ENCODE results near the gene KPNB1.

GRCh38 chr17:47650525-47651522 is 1.1 kb downstream of the KPNB1 start:
- no peak for TF ChIP-seq EZH2phosphoT487 (IDR thresholded peaks at IDR 0.05; ENCODE audit: borderline replicate concordance, low read length)
- no peak for TF ChIP-seq CTCF (conservative IDR thresholded peaks at IDR 0.05; ENCODE audit: low read depth, low read length)
- no peak for TF ChIP-seq EZH2 (IDR thresholded peaks at IDR 0.05; ENCODE audit: low read length, unreplicated experiment)

Data from PC-3 (cell line).